ENCODE data around the gene DGKI.

The DGKI gene

DNA sequence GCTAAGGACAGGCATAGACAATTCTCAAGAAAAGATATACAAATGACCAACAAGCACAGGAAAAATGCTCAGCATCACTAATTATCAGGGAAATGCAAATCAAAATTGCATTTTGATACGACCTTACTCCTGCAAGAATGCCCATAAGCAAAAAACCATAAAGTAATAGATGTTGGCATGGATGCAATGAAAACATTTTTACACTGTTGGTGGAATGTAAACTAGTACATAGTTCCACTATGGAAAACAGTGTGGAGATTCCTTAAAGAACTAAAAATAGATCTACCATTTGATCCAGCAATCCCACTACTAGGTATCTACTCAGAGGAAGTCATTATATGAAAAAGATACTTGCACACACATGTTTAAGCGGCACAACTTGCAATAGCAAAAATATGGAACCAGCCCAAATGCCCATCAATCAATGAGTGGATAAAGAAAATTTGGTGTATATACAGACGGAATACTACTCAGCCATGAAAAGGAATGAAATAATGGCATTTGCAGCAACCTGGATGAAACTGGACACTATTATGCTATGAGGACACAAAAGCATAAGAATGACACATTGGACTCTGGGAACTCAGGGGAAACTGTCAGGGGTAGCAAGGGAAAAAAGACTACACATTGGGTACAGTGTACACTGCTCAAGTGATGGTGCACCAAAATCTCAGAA, 59.3 kb downstream of the DGKI start:
- no peak for DNase-seq

GRCh38 chr7:137778511-137778910, 68.3 kb downstream of the DGKI start:
- no peak for DNase-seq

- no peak for DNase-seq
Measured at GRCh38 chr7:137774793-137775201, 72.0 kb downstream of the DGKI start.

GRCh38 chr7:137772748-137773147, 74.0 kb downstream of the DGKI start:
- no peak for DNase-seq

DNA sequence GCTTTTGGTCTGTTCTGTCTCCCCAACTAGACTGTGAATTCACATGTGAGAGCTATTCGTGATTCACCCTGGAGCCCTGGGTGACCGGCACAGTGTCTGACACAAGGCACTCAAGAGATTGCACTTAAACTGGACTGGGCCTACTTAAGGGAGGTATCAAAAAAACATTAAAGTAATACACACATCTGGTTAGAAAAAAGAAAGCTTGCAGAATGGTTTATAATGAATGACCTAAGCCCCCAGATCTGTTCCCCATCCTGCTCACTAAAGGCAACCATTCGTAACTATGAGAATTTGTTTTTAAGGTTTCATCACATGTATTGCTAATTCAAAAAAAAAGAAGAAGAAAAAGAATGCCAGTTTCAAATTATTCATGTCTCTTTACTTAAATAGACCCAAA, 74.5 kb downstream of the DGKI start:
- no peak for DNase-seq

GRCh38 chr7:137771679-137772078, 75.1 kb downstream of the DGKI start:
- no peak for DNase-seq

DNA sequence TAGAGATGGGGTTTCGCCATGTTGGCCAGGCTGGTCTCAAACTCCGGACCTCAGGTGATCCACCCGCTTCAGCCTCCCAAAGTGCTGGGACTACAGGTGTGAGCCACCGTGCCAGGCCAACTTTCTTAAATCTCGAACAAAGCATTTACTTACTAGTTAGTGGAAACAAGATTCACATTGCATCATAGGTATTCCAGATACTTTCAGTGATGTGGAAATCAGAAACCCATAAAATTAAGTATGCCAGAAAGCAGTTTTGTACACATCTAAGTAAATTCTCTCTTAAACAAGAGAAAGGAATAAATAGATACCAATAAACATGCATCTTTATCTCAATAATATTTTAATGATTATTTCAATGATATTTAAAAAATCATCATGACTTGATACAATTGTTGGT, 75.5 kb downstream of the DGKI start:
- no peak for DNase-seq

DNA sequence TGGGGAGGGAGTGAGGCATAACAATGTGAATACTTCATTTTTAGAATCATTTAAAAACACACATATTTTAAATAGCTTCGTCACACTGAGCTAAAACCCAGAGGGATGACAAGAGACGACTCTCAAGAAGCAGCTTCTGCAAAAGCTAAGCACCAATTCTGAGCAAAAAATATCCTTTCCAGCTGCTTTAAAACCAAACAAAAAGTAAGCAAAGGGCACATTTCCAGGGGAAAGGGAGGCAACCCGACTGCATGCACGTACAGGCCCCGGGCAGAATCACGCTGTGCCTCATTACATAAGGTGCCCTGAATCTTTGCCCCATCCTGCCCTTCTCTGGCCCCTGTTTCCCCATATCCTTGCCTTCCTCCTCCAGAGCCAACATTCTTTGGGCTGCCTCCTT, 78.4 kb downstream of the DGKI start:
- no peak for DNase-seq

DNA sequence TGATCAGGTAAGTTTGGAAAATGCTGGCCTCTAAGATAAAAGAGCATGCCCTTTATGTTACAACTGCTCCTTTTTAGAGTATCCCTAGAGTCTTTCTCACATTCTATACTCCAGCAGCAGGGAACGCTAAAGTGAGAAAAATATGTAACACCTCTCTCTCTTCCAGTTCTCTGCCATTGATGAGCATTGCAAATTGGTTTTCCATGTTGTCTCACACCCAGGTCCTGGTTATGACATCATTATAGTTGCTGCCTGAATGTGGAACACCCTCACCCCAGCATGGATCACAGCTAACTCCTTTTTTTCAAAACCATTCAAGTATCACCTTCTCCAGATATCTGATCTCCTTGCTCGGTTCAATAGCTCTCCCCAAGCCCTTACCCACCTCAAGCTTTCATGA, 84.4 kb downstream of the DGKI start:
- DNase-seq = no peak

GRCh38 chr7:137760111-137760510, 86.7 kb downstream of the DGKI start:
- no peak for DNase-seq

- no peak for DNase-seq
Measured at GRCh38 chr7:137757146-137757925, 89.4 kb downstream of the DGKI start.

- DNase-seq = no peak
Measured at GRCh38 chr7:137755846-137756651, 90.7 kb downstream of the DGKI start.

DNA sequence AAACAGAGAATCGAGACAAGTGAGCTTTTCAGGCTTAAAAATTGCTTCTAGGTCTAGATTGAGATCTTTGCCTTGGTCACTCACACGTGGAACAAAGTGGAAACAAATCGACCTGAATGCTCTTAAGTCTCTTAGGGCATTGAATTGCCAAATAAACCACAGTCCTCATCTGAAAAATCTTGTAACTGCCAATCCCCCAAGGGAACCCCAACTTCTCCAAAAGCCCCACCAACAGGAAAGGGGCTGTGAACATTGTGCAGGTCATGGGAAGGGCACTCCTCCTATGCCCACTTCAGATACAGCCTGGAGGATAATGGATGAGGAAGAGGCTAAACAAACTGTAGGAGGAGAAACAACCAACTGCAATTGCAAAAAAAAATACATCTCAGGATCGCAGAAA, 91.3 kb downstream of the DGKI start:
- DNase-seq = no peak

DNA sequence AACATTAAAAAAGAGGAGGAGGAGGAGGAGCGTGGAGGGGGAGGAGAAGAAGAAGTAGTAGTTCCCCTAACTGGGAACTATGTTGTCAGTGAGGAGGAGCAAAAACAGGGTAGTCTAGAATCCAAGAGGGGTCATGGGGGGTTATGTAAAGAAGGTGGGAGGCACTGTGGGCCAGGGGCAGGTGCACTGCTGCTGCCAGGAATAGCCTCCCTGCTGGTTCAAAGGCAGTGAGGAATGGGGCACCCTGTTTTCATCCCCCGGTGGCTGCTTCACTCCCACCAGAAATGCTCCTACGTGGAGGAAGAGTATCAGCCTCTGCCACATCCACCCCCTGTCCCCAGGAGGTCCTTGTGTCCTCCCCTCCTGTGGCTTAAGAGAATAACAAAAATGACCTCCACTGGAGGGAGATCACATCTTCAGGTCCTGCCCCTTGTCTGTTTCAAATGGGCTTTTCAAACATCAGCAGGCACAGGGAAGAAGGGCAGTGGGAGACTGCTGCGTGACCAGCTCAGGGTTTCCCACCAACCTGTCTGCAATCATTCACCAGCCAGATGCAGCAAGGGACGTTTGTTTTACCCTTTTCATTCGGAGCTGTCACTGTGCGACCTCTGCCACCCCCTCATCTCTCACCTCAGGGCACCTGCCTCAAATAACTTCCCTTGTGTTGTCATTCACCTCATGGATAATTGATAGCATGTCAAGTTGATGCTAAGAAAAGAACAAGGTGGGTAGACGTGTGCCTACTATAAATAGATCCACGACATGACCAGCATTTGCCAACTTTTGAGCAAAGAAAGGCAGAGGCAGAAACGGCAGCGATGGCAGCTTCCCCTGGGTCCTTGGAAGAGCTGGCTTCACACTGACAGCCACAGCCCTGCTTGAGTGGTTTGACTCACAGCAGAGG, 92.6 kb downstream of the DGKI start:
- DNase-seq = no peak

- no peak for DNase-seq
Measured at GRCh38 chr7:137753575-137753947, 93.2 kb downstream of the DGKI start.

DNA sequence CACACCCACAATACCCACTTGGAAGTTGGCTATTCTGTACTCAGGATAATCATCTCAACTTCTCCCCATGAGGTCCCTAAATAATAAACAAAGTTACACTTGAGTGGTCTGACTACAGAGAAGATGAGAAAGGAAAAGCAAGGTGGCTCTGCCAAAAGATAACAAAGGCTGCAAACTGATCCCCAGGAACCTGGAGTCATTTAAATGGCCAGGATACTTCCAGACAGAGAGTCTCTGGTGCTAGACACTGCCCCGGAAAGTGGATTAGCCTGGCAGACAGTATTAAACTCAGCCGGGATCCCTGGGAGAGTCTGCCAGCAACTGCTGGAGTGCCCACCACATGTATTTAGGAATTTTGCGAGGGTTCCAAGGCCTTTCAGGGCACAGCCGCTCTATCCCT, 93.7 kb downstream of the DGKI start:
- DNase-seq = no peak

DNA sequence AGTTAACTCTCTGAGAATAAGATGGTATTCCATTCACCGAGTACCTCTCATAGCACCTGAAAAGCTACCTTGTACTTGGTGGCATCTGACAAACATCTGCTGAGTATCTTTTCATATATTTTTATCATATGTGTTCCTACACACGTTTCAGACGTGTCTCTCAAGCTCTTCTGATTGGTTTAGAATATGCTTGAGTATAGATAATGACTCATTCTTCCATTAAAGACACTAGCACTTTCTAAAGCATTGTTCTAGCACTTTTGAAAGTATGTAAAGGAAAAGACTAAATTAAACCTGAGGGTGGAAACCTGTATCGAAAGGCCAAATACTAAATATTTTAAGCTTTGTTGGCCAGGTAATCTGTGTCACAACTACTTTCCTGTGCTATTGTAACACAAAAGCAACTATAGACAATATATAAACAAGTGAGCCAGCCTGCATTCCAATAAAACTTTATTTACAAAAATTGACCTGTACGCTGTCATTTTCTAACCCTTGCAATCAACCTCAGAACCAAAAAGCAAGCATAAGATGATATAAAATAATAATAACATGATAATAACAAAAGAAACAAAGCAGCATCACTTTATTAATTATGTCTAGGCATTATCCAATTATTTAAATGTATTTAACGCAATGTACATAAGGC, 95.3 kb downstream of the DGKI start:
- no peak for DNase-seq

- no peak for DNase-seq
Measured at GRCh38 chr7:137747359-137748031, 99.3 kb downstream of the DGKI start.

DNA sequence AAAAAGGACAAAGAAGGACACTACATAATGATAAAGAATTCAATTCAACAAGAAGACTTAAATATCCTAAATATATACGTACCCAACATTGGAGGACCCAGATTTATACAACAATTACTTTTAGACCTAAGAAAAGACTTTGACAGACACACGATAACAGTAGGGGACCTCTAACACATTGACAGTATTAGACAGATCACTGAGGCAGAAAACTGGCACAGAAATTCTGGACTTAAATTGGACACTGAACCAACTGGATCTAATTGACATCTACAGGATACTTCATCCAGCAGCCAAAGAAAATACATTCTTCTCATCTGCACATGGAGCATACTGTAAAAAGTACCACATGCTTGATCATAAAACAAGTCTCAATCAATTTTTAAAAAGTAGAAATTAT, 103.8 kb downstream of the DGKI start:
- no peak for DNase-seq

- DNase-seq = no peak
Measured at GRCh38 chr7:137742051-137742450, 104.7 kb downstream of the DGKI start.

GRCh38 chr7:137741443-137741842, 105.3 kb downstream of the DGKI start:
- DNase-seq = no peak

DNA sequence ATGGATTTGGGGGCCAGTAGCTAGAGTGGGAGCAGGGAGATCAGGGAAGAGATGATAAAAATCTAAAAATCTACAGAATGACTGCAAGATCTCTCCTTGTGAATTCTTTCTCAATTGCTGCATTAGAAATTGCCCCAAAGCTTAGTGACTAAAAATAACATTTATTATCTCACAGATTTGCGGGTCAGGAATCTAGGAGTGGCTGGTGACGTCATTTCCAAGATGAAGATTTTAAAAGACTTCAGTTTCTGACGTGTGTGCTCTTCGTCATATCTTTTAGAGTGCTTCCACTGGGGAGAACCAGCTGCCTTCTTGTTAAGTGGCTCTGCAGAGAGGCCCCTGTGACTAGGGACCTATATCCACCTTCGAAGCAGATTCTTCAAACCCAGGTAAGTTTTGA, 112.6 kb downstream of the DGKI start:
- DNase-seq = no peak

Measured in NCI-H446 treated with DMSO at 0.1 percent for 48 hours (cell line).